Loucy (cell line): ENCODE results near the gene ZBTB3.

Source experiments
- EZH2phosphoT487 ChIP-seq: fragments of 200-600 bp; IDR thresholded peaks from 2 replicates; pipeline ENCODE4 v1.6.1; 2018; ENCODE audit warnings: antibody characterized with exemption, mild to moderate bottlenecking, moderate library complexity, borderline replicate concordance
- TF ChIP-seq, protein P1 (sequence below): fragments of 200-600 bp; sonication (generic); conservative IDR thresholded peaks from 2 replicates; pipeline ENCODE4 v1.5.1; 2014; ENCODE audit warnings: mild to moderate bottlenecking, antibody characterized with exemption, low read length

DNA sequence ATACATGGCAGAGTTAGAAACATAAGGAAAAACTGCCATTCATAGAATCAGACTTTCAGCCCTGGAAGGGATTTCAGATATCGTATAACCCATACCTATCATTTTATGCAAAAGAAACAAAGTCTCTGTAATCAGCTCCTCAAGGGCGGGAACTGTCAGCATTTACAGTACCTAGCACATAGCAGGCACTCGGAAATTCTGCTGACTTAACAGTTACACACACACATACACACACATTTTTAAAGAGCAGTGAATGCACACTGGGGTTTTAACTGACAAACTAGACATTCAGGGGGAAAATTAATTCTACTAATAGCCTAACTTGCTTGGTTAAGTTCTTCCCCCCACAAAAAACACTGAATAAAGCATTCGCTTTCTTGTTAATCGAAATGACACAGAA is 37.8 kb downstream of the ZBTB3 start:
- TF ChIP-seq, protein P1, sequence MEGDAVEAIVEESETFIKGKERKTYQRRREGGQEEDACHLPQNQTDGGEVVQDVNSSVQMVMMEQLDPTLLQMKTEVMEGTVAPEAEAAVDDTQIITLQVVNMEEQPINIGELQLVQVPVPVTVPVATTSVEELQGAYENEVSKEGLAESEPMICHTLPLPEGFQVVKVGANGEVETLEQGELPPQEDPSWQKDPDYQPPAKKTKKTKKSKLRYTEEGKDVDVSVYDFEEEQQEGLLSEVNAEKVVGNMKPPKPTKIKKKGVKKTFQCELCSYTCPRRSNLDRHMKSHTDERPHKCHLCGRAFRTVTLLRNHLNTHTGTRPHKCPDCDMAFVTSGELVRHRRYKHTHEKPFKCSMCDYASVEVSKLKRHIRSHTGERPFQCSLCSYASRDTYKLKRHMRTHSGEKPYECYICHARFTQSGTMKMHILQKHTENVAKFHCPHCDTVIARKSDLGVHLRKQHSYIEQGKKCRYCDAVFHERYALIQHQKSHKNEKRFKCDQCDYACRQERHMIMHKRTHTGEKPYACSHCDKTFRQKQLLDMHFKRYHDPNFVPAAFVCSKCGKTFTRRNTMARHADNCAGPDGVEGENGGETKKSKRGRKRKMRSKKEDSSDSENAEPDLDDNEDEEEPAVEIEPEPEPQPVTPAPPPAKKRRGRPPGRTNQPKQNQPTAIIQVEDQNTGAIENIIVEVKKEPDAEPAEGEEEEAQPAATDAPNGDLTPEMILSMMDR = no peak
- no peak for TF ChIP-seq EZH2phosphoT487
